GM19467 (cell line): ENCODE data around the gene CLBA1.
"Not testable (repeated sequence)": the region's sequence is repeated elsewhere in the genome, so short reads cannot be mapped to it uniquely, and the experiment has no call there.

ENCODE experiments used
- ATAC-seq: cut with Tn5 transposase; IDR thresholded peaks from one replicate; pipeline ENCODE4 v1.9.1; 2021; ENCODE audit warnings: mild to moderate bottlenecking, moderate library complexity; ENCODE audit not compliant: unreplicated experiment

Gene CLBA1

DNA sequence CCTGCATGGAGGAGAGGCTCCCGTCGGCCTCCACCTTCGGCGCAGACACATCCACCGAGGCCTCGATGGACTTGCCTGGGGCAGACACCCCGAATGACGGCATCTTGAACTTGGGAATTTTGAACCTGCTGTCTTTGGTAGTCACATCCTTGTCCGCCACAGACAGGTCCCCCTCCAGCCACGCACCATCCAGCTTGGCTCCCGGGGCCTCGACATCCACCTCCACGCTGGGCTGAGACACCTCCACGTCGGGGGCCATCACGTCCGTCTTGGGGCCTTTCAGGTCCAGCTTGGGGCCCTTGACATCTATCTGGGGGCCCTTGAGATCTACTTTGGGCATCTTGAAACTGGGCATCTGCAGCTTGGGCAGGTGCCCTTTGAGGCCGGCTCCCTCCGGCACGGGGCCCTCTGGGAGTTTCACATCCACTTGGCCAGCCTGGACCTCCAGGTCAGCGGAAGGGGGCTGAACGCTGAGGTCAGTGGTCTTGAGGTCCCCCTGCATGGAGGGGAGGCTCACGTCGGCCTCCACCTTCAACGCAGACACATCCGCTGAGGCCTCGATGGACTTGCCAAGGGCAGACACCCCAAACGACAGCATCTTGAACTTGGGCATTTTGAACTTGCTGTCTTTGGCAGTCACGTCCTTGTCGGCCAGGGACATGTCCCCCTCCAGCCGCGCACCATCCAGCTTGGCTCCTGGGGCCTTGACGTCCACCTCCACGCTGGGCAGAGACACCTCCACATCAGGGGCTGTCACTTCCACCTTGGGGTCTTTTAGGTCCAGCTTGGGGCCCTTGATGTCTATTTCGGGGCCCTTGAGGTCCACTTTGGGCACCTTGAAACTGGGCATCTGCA lies 37.5 kb upstream of the CLBA1 start:
- ATAC-seq: not testable (repeated sequence)

DNA sequence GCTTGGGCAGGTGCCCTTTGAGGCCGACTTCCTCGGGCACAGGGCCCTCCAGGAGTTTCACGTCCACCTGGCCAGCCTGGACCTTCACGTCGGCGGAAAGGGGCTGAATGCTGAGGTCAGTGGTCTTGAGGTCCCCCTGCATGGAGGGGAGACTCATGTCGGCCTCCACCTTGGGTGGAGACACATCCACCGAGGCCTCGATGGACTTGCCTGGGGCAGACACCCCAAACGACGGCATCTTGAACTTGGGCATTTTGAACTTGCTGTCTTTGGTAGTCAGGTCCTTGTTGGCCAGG lies 36.9 kb upstream of the CLBA1 start:
- no peak for ATAC-seq

DNA sequence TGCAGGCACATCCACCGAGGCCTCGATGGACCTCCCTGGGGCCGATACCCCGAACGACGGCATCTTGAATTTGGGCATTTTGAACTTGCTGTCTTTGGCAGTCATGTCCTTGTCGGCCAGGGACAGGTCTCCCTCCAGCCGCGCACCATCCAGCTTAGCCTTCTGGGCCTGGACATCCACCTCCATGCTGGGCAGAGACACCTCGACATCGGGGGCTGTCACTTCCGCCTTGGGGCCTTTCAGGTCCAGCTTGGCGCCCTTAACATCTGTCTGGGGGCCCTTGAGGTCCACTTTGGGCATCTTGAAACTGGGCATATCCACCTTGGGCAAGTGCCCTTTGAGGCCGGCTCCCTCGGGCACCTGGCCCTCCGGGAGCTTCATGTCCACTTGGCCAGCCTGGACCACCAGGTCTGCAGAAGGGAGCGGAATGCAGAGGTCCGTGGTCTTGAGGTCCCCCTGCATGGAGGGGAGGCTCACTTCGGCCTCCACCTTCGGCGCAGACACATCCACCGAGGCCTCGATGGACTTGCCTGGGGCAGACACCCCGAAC lies 36.1 kb upstream of the CLBA1 start:
- not testable (repeated sequence) for ATAC-seq

DNA sequence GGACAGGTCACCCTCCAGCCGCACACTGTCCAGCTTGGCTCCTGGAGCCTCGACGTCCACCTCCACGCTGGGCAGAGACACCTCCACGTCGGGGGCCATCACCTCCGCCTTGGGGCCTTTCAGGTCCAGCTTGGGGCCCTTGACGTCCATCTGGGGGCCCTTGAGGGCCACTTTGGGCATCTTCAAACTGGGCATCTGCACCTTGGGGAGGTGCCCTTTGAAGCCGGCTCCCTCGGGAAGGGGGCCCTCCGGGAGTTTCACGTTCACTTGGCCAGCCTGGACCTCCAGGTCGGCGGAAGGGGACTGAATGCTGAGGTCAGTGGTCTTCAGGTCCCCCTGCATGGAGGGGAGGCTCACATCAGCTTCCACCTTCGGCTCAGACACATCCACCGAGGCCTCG lies 35.6 kb upstream of the CLBA1 start:
- no peak for ATAC-seq

DNA sequence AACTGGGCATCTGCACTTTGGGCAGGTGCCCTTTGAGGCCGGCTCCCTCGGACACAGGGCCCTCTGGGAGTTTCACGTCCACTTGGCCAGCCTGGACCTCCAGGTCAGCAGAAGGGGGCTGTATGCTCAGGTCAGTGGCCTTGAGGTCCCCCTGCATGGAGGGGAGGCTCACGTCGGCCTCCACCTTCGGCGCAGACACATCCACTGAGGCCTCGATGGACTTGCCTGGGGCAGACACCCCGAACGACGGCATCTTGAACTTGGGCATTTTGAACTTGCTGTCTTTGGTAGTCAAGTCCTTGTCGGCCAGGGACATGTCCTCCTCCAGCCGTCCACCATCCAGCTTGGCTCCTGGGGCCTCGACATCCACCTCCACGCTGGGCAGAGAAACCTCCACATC lies 34.9 kb upstream of the CLBA1 start:
- ATAC-seq: not testable (repeated sequence)

DNA sequence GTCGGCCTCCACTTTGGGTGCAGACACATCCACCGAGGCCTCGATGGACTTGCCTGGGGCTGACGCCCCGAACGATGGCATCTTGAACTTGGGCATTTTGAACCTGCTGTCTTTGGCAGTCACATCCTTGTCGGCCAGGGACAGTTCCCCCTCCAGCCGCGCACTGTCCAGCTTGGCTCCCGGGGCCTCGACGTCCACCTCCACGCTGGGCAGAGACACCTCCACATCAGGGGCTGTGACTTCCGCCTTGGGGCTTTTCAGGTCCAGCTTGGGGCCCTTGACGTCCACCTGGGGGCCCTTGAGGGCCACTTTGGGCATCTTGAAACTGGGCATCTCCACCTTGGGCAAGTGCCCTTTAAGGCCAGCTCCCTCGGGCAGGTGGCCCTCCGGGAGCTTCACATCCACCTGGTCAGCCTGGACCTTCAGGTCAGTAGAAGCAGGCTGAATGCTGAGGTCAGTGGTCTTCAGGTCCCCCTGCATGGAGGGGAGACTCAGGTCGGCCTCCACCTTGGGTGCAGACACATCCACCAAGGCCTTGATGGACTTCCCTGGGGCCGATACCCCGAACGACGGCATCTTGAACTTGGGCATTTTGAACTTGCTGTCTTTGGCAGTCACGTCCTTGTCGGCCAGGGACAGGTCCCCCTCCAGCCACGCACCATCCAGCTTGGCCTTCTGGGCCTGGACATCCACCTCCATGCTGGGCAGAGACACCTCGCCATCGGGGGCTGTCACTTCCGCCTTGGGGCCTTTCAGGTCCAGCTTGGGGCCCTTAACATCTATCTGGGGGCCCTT lies 33.5 kb upstream of the CLBA1 start:
- not testable (repeated sequence) for ATAC-seq

DNA sequence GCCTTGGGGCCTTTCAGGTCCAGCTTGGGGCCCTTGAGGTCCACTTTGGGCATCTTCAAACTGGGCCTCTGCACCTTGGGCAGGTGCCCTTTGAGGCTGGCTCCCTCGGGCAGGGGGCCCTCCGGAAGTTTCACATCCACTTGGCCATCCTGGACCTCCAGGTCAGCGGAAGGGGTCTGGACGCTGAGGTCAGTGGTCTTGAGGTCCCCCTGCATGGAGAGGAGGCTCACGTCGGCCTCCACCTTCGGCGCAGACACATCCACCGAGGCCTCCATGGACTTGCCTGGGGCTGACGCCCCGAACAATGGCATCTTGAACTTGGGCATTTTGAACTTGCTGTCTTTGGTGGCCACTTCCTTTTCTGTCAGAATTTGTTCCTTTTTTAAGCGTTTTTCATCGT lies 32.5 kb upstream of the CLBA1 start:
- ATAC-seq: no peak

DNA sequence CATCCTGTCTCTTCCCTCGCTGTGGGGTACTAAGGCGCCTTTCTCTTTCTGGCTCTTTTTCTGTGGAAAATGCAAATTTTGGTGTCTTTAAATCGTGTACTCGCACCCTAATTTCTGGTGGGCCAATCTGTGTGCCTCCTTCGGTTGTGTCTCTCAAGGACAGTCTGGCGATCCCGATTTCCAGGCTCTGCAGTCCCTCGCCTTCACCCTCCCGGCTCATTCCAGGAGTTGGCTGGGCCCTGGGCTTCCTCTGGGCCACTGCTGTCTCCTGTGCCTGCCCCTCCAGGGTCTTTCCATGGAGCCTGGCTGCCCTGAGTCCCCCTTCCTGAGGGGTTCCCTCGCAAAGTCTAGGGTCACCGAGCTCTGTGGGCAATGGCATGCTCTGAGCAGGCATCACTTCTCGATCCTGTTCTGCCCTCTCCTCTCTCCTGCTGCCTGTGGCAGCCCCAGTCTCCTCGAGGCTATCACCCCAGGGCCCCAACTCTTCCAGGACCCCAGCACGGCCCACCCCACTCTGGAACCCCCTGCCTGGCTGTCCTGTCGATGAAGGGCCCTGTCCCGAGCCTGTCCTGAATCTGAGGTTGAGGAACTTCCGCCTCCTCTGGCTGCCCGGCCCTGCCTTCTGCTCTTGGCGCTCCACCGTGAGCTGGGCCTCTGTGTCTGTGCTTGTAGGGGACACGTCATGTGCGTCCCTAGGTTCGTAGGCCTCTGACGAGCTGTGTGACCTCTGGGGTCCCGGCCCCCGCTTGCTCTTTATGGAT lies 31.5 kb upstream of the CLBA1 start:
- no peak for ATAC-seq

DNA sequence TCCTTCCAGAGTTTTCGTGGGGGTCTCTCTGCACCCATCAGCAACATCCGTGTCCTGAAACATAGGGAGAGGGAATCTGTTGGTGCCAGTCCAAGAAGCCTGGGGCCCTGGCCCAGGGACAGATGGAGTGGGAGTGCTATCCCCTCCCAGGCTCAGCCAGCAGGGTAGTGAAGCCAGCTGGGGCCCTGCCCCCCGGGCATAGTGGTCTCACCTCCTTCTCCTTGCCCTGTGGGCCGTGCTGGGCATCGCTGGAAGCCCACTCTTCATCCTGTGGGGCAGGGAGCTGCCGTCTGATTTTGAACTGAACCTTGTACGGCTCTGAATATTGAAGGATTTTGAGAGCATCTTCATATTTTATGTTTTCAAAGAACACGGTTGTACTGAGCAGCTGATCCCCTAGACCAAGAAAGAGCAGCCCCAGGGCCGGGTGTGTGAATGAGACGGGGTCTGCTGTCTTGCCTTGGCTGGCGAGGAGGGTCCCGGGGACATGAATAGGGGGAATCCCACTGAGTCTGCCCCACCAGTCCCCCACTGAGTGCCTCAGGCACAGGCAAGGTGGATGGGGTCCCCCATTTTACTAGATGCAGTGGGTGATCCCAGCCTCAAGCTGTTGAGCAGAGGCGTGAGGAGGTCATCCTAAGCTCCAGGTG lies 30.7 kb upstream of the CLBA1 start:
- ATAC-seq: no peak

DNA sequence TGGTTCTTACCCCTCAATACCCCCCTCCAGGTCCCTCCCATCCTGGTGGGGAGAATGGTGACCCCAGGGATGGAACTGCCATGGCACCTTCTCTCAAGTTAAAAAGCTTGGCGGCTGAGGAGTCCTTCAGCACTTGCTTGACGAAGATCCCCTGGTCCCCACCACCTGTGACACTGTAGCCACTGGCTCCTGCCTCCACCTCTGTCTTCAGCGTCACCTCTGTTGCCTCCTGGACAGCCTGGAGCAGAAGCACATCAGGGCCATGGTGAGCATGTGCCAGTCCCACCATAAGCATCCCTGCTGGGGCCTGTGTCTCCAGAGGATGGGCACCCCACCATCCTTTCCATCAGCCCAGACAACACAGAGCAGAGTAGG lies 30.2 kb upstream of the CLBA1 start:
- no peak for ATAC-seq

DNA sequence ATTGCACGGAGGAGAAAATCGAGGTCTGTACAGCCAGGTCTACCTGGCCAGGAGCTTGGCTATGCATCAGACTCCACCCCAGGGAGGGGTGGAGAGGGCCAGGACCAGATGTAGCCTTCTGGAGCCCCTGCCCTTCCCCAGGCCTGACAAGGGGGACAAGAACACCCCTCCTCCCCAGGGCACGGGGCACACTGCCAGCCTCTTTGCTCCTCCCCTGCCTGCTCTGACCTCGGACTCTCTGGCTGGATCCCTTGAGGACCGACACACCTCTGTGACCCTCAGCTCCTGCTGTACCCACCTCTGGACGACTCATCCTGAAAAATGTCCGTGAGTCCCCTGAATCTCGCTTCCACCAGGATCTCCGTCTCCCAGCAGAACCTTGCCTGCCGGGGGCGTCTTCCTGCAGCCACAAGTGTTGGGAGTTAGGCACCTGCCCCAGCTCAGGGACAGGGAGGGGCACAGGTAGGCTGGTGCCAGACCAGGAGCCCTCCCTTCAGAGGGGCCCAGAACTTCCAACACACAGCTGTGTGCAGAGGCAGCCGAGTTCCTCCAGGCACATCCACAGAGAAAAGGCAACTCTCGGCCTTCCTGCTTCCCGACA lies 29.2 kb upstream of the CLBA1 start:
- no peak for ATAC-seq

DNA sequence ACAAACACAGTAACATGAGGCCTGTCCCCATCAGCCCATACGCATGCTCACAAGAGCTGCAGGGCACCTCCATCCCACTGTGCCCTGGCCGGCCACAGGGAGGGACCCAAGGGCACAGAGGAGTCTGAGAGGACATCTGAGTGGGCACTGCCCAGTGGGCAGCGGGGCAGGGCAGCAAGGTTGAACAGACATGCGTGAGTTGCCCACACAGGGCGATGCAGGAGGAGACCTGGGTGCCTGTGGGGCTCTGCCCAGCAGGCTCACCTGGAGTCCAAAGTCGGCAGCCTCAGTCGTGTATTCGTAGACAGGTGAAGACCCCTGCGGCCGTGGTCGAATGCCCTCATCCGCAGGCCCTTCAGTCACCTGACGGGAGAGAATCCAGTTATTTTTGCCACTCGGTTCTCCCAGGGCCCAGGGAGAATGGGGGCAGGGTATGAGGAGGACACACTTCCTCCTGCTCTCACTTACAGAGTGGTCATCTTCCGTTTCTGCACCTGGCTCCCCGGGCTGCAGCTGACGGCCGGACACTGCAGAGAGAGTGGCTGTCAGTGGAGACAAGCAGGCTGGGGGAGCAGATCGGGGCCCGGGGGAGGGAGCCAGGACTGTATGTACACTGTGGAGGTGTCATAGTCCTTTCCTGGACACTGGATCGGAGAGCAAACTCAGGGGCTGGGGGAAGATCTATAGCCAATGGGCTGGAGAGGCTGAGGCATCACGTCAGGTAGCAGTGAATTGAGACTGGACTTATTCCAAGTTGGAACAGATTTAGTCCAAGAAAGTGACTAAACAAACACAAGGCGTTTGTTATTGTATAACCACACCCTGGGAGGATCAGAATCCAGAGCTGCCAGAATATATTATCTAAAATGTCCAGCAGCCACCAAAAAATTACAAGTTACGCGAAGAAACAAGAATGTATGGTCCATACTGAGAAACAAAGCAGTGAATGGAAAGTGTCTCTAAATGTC lies 28.2 kb upstream of the CLBA1 start:
- ATAC-seq: no peak

DNA sequence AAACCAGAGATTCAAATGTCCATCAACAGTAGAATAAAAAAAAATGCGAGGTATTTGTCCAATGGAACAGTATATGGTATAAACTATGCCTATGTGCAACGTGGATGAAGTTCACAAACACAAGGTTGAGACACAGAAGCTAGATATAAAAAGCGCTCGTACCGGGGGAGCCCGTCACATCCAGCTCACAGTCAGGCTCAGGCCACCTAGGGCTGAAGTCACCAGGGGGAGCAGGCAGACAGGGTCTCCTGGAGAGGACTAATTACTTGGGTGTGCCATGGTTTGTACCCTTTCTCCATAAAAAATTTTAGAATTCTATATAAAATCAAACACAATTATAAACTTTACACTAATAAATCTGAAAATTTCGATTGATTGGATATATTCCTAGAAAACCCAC lies 21.0 kb upstream of the CLBA1 start:
- ATAC-seq: no peak

DNA sequence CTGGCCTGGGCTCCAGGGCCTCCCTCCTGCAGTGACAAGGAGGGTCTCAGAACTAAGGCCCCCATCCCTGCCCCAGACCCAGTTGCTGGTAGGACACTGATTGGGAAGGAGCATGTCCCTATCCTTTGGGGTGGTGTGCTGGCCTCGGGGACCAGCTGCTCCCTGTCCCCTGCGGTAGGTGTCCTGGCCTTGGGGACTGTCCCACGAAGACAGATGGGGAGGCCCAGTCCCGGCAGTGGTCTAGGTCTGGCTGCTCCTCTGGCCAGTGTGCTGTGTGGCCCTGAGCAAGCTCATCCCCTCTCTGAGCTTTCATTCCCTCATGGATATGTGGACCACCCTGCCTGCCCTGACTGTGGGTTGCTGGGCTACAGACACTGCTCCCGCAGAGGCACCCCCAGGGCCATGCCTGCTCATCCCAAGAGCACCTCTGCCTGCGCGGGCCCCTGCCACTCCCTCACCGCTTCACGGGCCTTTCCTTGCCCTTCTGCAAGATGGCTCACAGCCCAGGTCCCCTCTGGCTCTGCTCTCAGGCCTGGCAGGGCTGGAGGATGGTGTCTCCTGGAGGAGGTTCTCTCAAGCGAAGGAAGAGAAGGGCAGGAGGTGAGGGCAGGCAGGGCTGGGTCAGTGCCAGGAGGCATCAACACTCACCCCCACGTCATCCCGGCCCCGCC lies 19.9 kb upstream of the CLBA1 start:
- ATAC-seq: no peak

DNA sequence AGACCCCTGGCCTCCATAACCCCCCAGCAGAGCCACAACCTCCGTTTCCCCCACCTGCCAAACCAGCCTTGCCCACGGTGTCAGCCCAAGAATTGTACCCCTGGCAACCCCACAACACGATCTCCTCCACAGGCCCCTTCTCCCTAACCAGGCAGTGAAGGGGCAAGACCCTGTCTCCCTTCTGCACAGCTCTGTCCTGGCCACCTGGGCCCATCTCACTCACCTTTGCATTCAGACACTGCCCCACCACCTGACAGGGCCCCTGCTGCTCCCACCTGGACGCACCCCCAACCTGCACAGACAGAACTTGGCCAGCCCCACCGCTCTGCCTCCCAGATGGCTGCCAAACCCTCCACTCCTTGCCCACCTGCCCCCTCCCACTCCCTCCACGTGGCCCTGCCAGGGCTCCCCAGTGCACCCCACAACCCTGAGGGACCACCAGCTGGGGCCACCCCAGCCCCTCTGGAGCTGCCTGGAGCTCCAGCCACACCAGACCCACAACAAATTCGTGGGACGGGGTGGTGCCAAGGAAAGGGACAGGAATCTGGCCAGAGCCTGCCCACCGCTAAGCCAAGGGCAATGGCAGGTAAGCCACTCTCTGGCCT lies 19.2 kb upstream of the CLBA1 start:
- no peak for ATAC-seq

DNA sequence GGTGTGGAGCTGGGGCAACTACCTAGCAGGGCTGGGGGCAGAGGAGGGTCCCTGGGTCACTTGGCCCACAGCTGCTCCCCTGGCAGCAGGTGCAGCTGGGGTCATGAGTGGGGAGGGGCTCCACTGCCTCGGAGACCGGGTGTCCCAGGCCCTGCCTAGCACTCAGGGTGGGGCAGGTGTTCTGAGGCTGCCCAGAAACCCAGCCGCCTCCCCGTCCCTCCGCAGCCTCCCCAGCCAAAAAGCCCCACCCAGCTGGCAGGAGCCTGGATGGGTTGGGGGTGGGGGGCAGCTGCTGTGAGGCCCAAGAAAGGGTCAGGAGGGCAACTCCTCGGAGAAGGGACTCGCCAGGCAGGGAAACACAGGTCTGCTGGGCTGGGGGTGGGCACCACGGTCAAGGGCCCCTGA lies 18.6 kb upstream of the CLBA1 start:
- no peak for ATAC-seq

DNA sequence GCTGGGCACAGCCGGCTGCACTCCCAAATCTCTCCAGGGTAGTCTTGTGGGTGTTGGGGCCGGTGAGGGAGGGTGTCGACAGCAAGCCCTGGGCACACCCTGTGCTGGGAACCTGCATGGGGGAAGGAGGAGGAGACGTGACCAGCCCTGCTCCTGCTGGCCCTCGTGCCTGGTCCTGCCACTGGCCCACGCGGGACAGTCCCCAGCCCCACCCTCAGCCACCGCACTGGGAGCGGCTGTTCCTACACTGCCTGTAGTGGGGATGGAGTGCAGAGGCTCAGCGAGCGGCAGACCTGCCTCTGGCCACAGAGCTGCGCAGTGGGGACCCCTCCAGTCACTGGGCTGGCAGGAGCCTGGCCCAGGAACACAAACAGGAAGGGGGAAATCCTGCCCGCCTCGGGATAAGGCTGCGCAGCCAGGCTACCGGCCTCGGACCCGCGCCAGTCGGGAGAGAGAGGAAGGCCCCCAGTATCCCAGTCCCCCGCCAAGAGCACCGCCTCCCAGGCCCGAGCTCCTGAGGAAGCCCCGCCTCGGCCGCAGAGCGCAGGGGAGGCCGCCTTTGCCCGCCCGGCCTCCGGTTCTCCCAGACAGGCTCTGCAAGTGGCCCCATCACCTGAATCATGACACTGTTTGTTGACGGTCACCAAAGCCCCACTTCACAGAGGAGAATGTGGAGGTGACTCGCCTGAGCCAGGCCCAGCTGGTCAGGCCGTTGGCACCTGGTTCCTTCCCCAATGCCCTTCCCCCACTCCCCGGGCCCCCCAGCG lies 18.0 kb upstream of the CLBA1 start:
- no peak for ATAC-seq

DNA sequence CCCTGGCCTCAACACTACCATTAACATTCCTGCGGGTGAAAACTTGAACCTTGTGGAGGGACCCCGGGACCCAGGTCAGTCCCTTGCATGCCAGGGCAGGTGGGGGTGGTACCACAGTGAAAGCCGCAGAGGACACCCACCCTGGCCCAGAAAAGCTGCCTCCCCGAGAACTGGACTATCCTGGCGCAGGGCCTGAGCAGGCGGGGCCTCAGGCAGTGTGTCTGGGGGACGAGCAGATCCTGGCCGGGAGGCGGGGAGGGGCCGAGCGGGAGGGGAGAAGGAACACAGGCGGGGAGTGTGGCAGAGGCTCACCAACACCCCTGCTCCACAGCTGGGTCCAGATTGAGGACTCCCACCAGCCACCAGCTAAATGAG lies 17.4 kb upstream of the CLBA1 start:
- ATAC-seq: no peak
